IPS-20b (cell line): Measurements from ENCODE around the gene MRPL18.
"Not testable (repeated sequence)": the region's sequence is repeated elsewhere in the genome, so short reads cannot be mapped to it uniquely, and the experiment has no call there.

Source experiments
- H3K27ac ChIP-seq: one replicate; pipeline ENCODE4 v1.5.1; 2013; ENCODE audit warnings: low read length
- H3K27me3 ChIP-seq: 2 replicates; pipeline ENCODE4 v1.6.1; 2013; ENCODE audit warnings: mild to moderate bottlenecking, low read length, inconsistent platforms; ENCODE audit not compliant: insufficient read depth
- H3K36me3 ChIP-seq: 2 replicates; pipeline ENCODE4 v1.6.1; 2013; ENCODE audit warnings: low read depth, mild to moderate bottlenecking, inconsistent platforms, low read length, moderate library complexity; ENCODE audit not compliant: insufficient read depth
- H3K4me1 ChIP-seq: 2 replicates; pipeline ENCODE4 v1.6.1; 2013; ENCODE audit warnings: mild to moderate bottlenecking, control low read depth, inconsistent platforms, low read length, moderate library complexity; ENCODE audit not compliant: insufficient read depth
- H3K4me3 ChIP-seq: 2 replicates; pipeline ENCODE4 v1.5.1; 2013; ENCODE audit warnings: mild to moderate bottlenecking, low read length, inconsistent platforms
- H3K9ac ChIP-seq: 2 replicates; pipeline ENCODE4 v1.6.1; 2013; ENCODE audit warnings: low read depth, mild to moderate bottlenecking, inconsistent platforms, low read length, moderate library complexity
- H3K9me3 ChIP-seq: 2 replicates; pipeline ENCODE4 v1.6.1; 2013; ENCODE audit warnings: mild to moderate bottlenecking, low read depth, low read length, inconsistent platforms; ENCODE audit not compliant: insufficient read depth

The MRPL18 gene

DNA sequence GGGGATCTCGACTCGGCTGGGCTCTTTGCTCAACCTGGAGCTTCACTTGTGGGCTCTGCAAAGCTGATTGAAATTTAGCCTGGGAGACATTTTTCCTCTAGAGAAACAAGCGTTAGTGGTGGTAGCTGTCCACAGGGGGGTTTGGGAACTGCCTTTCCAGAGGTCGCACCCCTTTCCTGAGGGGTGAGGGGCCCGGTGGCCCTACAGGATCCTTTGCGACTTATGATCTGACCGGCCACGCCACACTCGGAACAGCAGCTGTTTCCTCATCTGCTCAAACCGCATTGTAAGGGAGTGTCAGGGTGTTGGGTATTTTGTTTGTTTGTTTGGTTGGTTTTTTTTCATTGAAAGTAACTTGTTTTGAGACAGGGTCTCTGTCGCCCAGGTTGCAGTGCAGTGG, 30.9 kb downstream of the MRPL18 start:
- Histone ChIP-seq H3K4me1 (peaks cover 3% of the 10 kb centered on the region; the same call in 1 of the 2 replicates), H3K36me3 (no peaks in the 10 kb centered on the region), H3K9me3 (no peaks in the 10 kb centered on the region), H3K9ac (no peak overlapping the region), H3K27me3 (no peaks in the 10 kb centered on the region; the same call in 1 of the 2 replicates), H3K27ac (no peak overlapping the region), H3K4me3 (no peak overlapping the region)

GRCh38 chr6:159821726-159822125, 31.5 kb downstream of the MRPL18 start:
- Histone ChIP-seq H3K4me3 (no peak overlapping the region), H3K27ac (no peak overlapping the region), H3K4me1 (peaks cover 3% of the 10 kb centered on the region; the same call in 1 of the 2 replicates), H3K9ac (no peak overlapping the region; the same call in 1 of the 2 replicates), H3K9me3 (no peaks in the 10 kb centered on the region), H3K27me3 (no peaks in the 10 kb centered on the region; the same call in 1 of the 2 replicates), H3K36me3 (no peaks in the 10 kb centered on the region)

DNA sequence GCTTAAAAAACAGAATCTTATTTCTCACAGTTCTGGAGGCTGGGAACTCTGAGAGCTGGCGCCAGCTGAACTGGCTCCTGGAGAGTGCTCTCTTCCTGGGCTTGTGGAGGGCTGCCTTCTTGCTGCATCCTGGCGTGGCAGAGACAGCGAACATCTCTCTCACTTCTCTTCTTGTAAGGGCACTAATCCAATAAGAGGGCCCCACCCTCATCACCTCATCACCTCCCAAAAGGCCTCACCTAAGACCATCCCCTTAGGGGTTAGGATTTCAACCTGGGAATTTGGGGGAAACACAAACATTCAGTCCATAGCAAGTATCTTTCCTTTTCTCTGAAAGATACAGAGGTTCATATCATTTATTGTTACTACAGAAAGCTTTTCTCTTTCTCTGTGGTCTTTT, 33.7 kb downstream of the MRPL18 start:
- H3K27ac ChIP-seq = no peak overlapping the region

DNA sequence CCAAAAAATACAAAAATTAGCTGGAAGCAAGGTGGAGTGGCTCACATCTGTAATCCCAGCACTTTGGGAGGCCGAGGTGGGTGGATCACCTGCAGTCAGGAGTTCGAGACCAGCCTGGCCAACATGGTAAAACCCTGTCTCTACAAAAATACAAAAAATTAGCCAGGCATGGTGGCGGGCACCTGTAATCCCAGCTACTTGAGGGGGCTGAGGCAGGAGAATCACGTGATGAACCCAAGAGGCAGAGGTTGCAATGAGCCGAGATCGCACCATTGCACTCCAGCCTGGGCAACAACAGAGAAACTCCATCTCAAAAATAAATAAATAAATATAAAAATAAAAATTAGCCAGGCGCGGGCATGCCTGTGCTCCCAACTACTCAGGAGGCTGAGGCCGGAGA, 34.4 kb downstream of the MRPL18 start:
- not testable (repeated sequence) for H3K27ac ChIP-seq, H3K27me3 ChIP-seq, H3K4me1 ChIP-seq, H3K4me3 ChIP-seq, H3K9ac ChIP-seq, H3K36me3 ChIP-seq, H3K9me3 ChIP-seq

More for the DNA sequence above, 33.7 kb downstream of the MRPL18 start:
- no peaks in the 10 kb centered on the region for H3K36me3 ChIP-seq
- H3K4me1 ChIP-seq = peaks cover 5% of the 10 kb centered on the region; the same call in 1 of the 2 replicates
- no peaks in the 10 kb centered on the region; the same call in 1 of the 2 replicates for H3K27me3 ChIP-seq
- H3K9me3 ChIP-seq = no peaks in the 10 kb centered on the region
- no peak overlapping the region for H3K4me3 ChIP-seq
- H3K9ac ChIP-seq = no peak overlapping the region

DNA sequence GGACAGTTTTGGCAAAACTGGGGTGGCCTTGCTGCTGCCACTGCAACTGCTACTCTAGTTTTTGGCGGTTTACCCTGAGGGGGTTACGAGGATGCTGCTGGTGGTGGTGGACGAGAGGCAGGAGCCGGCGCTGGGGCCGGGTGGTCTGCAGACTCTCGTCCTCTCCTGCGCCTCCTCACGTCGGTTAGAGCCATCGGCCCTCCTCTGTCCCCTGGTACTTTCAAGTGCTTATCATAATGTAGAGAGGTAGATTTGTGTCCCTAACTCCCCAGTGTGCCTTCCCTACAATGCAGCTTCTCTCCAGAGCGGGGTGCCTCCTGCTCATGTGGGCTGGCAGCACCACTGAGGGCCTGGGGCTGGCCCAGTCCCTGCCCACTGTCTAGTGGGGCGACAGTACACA, 35.7 kb downstream of the MRPL18 start:
- Histone ChIP-seq H3K9ac (no peak overlapping the region), H3K4me3 (no peak overlapping the region), H3K36me3 (no peaks in the 10 kb centered on the region), H3K27me3 (no peaks in the 10 kb centered on the region), H3K27ac (no peak overlapping the region), H3K9me3 (no peaks in the 10 kb centered on the region), H3K4me1 (0 out of 2 replicates have a peak, but pooled peaks cover 2% of the 10 kb centered on the region)

GRCh38 chr6:159826968-159827647, 36.8 kb downstream of the MRPL18 start:
- Histone ChIP-seq H3K4me3 (no peak overlapping the region), H3K4me1 (0 out of 2 replicates have a peak, but pooled peaks cover 5% of the 10 kb centered on the region), H3K27ac (no peak overlapping the region), H3K27me3 (no peaks in the 10 kb centered on the region), H3K9ac (no peak overlapping the region), H3K9me3 (no peaks in the 10 kb centered on the region), H3K36me3 (no peaks in the 10 kb centered on the region)

GRCh38 chr6:159828074-159828473, 37.8 kb downstream of the MRPL18 start:
- no peaks in the 10 kb centered on the region for H3K9me3 ChIP-seq
- 0 out of 2 replicates have a peak, but pooled peaks cover 5% of the 10 kb centered on the region for H3K4me1 ChIP-seq
- H3K27me3 ChIP-seq = no peaks in the 10 kb centered on the region
- no peak overlapping the region for H3K27ac ChIP-seq
- H3K9ac ChIP-seq = no peak overlapping the region
- H3K4me3 ChIP-seq = no peak overlapping the region
- no peaks in the 10 kb centered on the region for H3K36me3 ChIP-seq

DNA sequence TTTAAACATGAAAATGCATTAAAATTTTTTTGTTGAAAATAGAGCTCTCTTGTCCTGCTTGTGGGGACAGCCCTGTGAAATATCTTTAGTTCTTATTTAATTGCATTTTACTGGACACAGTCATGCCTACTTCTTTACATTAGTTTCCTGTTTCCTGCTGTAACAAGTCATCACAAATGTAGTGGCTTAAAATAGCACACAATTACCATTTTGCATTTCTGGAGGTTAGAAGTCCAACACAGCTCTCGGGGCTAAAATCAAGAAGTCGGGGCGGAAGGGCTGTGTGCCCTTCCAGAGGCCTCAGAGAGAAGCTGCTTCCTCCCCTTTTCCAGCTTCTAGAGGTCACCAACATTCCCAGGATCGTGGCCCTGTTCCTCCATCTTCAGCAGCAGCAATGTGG, 39.3 kb downstream of the MRPL18 start:
- H3K9ac ChIP-seq = no peak overlapping the region
- peaks cover 8% of the 10 kb centered on the region; the same call in 1 of the 2 replicates for H3K4me1 ChIP-seq
- no peaks in the 10 kb centered on the region for H3K27me3 ChIP-seq
- H3K4me3 ChIP-seq = no peak overlapping the region
- no peaks in the 10 kb centered on the region for H3K9me3 ChIP-seq
- H3K36me3 ChIP-seq = no peaks in the 10 kb centered on the region
- no peak overlapping the region for H3K27ac ChIP-seq

DNA sequence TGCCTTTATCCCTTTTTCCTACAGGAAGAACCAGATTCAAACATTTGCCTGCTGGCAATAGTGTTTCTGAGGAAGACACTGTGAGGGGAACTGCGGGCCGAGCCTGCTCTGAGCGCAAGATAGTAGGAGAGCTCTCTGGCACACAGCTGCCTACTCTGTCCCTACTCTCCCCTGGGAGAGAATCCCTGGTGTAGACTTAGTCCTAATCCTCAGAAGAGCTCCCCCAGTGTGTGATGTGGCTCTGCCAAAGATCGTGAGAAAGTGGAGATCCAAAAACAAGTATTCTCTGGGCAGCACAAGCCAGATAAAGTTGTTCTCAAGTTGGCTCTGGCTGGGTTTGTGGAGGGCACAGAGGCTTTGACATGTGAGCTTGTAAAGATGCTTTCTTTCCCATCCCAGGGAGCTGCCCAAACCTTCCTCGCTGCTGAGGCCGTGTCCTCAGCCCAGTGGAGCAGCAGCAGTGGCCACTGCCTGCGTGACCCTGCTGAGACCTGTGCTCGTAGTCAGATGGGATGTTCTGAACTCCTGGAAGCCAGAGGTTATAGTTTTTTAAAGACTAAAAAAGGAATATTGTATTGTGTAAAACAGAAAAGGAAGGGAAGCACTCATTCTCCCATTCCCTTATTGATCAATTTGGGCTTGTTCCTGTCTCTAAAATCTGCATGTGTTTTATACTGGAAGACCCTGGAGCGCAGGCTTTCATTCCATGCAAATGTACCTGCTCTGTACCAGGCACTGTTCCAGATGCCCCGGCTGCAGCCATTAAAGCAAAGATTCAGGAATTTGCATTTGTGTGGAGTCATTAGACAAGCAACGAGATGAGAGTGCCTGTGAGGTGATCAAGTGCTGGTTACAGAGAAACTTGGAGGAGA, 40.5 kb downstream of the MRPL18 start:
- Histone ChIP-seq H3K36me3 (no peaks in the 10 kb centered on the region), H3K9me3 (no peaks in the 10 kb centered on the region), H3K9ac (no peak overlapping the region), H3K4me3 (no peak overlapping the region), H3K4me1 (peaks cover 12% of the 10 kb centered on the region; the same call in 1 of the 2 replicates), H3K27me3 (no peaks in the 10 kb centered on the region), H3K27ac (no peak overlapping the region)

GRCh38 chr6:159831373-159831679, 41.1 kb downstream of the MRPL18 start:
- Histone ChIP-seq H3K4me1 (peaks cover 12% of the 10 kb centered on the region; the same call in 1 of the 2 replicates), H3K9ac (no peak overlapping the region), H3K27me3 (no peaks in the 10 kb centered on the region), H3K36me3 (no peaks in the 10 kb centered on the region), H3K9me3 (no peaks in the 10 kb centered on the region), H3K4me3 (no peak overlapping the region), H3K27ac (no peak overlapping the region)

GRCh38 chr6:159832946-159833345, 42.7 kb downstream of the MRPL18 start:
- Histone ChIP-seq H3K9ac (no peak overlapping the region), H3K36me3 (no peaks in the 10 kb centered on the region), H3K27ac (no peak overlapping the region), H3K4me1 (peaks cover 14% of the 10 kb centered on the region; the same call in 1 of the 2 replicates), H3K4me3 (no peak overlapping the region), H3K9me3 (no peaks in the 10 kb centered on the region), H3K27me3 (no peaks in the 10 kb centered on the region)

DNA sequence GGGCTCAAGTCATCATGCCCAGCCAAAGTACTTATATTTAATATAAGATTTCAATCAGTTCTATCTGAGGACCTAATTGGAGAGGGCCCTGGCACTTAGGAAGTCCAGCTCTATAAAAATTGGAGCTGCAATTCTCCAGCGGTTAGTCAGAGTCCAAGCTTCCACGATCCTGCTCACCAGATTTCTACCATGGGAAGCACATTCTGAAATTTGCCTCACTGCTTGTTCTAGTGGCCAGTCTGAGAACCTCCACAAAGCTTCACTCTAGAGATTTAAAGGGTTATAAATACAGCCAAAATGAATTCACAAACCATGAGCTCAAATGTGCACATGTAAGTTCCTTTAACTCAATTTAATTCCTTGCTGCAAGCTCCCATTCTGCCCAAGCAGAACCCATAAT, 43.3 kb downstream of the MRPL18 start:
- Histone ChIP-seq H3K9me3 (no peaks in the 10 kb centered on the region), H3K27ac (no peak overlapping the region), H3K36me3 (no peaks in the 10 kb centered on the region), H3K27me3 (no peaks in the 10 kb centered on the region), H3K4me1 (peaks cover 15% of the 10 kb centered on the region; the same call in 1 of the 2 replicates), H3K4me3 (no peak overlapping the region), H3K9ac (no peak overlapping the region)
